Hepatocyte (in vitro differentiated cells): ENCODE data around the gene UBASH3A.

ENCODE experiments used
- EZH2 ChIP-seq: fragments of 200-600 bp; sonication (generic); IDR thresholded peaks from 2 replicates; pipeline ENCODE4 v1.6.1; 2016; ENCODE audit warnings: antibody characterized with exemption, mild to moderate bottlenecking, borderline replicate concordance
- TF ChIP-seq, protein P1 (sequence below): fragments of 200-600 bp; sonication (generic); IDR thresholded peaks from 2 replicates; pipeline ENCODE4 v1.5.1; 2016; ENCODE audit warnings: antibody characterized with exemption, mild to moderate bottlenecking; ENCODE audit not compliant: poor library complexity

DNA sequence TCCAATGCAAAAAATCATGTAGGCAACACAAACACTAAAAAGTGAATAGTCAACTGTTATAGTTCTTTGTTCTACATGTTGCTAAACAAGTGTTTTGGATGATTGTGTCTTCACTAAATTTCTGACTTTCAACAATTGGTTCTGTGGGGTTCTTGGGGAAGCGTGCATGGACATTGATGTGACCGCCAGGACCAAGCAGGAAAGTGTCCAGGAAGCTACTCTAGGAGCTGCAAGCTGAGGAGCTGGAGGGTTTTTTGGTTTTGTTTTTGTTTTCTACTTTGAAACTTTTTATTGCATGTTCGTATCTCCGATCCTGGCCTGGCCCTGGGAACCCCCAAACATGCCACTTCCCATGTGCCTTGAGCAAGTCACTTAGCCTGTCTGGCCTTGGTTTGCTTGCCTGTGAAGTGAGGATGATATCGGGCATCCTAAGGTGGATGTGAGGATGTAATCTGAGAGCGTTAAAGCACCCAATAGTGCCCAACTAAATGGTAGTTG lies 15.8 kb upstream of the UBASH3A start:
- TF ChIP-seq, protein P1, sequence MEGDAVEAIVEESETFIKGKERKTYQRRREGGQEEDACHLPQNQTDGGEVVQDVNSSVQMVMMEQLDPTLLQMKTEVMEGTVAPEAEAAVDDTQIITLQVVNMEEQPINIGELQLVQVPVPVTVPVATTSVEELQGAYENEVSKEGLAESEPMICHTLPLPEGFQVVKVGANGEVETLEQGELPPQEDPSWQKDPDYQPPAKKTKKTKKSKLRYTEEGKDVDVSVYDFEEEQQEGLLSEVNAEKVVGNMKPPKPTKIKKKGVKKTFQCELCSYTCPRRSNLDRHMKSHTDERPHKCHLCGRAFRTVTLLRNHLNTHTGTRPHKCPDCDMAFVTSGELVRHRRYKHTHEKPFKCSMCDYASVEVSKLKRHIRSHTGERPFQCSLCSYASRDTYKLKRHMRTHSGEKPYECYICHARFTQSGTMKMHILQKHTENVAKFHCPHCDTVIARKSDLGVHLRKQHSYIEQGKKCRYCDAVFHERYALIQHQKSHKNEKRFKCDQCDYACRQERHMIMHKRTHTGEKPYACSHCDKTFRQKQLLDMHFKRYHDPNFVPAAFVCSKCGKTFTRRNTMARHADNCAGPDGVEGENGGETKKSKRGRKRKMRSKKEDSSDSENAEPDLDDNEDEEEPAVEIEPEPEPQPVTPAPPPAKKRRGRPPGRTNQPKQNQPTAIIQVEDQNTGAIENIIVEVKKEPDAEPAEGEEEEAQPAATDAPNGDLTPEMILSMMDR: no peak
- no peak for TF ChIP-seq EZH2
